HG03108 (cell line): ENCODE measurements around the gene CMYA5.

ENCODE experiments used
- ATAC-seq: cut with Tn5 transposase; IDR thresholded peaks from one replicate; pipeline ENCODE4 v1.9.1; 2021; ENCODE audit warnings: moderate library complexity; ENCODE audit not compliant: unreplicated experiment

The CMYA5 gene

GRCh38 chr5:79793304-79793703, 103.7 kb downstream of the CMYA5 start:
- ATAC-seq = no peak

GRCh38 chr5:79793722-79794121, 104.1 kb downstream of the CMYA5 start:
- no peak for ATAC-seq

DNA sequence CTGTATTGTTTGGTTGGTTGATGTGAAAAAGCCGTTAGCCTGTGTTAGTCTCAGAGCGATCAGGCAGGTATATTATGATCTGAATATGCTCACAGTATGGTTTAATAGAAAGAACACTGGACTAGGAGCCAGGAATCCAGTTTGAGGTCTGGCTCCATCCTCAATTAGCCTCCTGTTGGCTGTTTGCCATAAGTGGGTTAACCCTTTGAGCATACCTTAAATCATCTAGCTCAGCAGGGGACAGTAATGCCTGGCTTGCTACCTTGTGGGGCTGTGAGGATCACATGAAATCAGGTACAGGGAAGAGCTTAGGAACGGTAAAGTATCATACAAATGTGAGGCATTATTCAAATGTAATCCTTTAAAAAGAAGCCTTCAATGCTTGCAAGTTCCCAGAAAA, 104.7 kb downstream of the CMYA5 start:
- no peak for ATAC-seq

GRCh38 chr5:79795764-79796398, 106.2 kb downstream of the CMYA5 start:
- no peak for ATAC-seq

GRCh38 chr5:79798893-79799590, 109.4 kb downstream of the CMYA5 start:
- ATAC-seq = no peak

- ATAC-seq = no peak
Measured at GRCh38 chr5:79800979-79801827, 111.6 kb downstream of the CMYA5 start.

GRCh38 chr5:79802406-79802805, 112.8 kb downstream of the CMYA5 start:
- ATAC-seq = no peak

GRCh38 chr5:79803007-79803406, 113.4 kb downstream of the CMYA5 start:
- no peak for ATAC-seq

DNA sequence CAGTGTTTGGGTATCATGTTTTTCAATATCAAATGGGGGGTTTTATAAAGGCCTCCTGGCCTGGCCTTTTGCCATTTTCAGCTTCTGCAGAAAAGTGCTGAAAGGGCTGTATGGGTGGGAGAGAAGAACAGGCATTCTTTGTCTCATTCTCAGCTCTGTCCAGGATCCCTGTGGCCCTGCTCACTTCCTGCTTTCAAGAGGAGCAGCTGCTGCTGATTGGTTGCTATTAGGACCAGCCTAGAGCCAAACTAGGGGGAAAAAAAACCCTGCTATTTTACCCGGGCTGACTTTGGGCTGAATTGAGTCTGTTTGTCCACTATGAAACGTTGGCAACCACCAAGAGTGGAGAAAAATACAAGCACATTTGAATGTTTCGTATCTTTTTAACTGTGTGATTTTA, 117.1 kb downstream of the CMYA5 start:
- ATAC-seq = no peak

- no peak for ATAC-seq
Measured at GRCh38 chr5:79809743-79810142, 120.1 kb downstream of the CMYA5 start.

GRCh38 chr5:79811081-79811480, 121.4 kb downstream of the CMYA5 start:
- no peak for ATAC-seq

DNA sequence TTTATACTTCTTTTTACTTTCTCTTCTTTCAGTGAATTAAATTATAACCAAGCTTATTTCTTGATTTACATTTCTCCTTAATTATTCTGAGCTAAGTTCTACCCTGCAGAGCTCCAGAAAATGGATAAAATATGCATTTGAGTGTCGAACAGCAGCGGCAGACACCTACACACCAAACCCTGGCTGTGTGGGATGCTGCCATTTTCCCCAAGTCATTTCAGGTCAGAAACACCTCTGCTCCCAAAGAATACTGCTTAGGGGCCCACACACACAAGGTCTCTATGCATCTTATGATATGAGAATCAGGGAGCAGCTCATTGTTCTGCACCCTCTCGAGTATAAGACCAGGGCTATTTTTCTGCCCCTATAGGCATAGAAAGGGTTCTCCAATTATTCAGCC, 122.3 kb downstream of the CMYA5 start:
- no peak for ATAC-seq

DNA sequence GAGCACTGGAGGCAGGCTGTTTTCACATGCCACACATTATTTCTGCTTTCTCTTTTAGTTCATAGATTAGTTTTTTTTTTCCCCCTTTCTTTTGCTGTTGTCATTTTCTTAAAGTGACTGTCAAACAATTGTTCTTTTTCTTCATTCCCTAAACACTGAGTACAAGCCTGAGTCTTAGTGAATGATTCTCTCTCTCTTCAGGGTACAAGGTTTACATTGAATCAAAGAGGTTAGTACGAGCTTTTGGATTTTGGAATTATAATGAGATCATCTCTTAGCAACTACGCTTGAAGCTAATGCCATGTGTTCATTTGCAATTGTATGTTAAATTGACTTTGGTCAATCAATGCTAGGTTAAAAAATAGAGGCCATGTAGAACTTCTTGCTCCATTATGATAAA, 125.1 kb downstream of the CMYA5 start:
- ATAC-seq = no peak

- ATAC-seq = no peak
Measured at GRCh38 chr5:79816014-79816413, 126.4 kb downstream of the CMYA5 start.

DNA sequence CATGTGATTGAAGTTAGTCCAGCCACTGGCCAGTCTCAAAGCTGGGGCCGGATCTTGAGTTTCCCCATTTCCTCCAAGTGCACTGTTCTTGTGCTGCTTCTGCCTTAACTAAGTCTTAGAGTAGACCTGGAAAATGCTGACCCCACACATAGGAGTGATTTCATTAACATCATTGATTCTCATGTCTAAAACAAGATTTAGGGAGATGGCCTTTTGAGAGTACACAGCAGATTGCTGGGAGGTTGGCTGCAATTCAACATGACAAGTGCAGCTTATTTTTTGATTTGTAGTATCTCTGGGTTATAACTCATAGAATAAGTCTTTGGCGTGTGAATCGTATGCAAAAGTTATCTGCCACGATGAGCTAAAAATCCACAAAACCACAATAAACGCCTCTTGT, 131.0 kb downstream of the CMYA5 start:
- no peak for ATAC-seq

DNA sequence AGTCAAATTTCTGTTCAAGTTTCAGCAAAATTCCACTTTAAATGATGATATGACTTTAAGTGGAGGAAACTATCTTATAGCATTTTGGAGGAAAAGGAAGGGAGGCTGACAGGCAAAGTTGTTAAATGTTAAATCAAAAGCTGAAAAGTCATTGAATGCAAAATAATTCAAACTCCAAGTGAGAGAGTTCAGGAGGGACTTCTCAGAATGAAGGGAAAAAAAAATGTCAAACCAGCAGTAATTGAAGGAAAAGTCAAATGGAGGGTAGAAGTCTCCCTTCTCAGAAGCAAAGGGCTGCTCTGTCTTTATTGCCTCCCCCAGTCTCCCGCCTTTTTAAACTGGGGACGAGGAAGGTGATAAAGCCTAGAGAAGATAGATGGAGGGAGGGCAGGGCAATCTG, 134.8 kb downstream of the CMYA5 start:
- ATAC-seq = no peak

DNA sequence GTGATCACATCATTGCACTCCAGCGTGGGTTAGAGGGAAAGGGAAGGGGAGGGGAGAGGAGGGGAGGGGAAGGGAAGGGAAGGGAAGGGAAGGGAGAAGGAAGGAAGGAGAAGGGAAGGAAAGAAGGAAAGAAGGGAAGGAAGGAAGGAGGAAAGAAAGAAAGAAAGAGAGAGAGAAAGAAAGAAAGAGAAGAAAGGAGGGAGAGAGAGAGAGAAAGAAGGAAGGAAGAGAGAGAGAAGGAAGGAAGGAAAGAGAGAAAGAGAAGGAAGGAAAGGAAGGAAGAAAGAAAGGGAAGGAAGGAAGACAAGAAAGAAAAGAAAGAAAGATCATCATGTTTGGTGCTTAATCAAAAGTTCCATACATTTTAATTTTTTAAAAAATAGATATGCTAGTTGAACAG, 136.2 kb downstream of the CMYA5 start:
- ATAC-seq = no peak

- no peak for ATAC-seq
Measured at GRCh38 chr5:79827159-79827629, 137.6 kb downstream of the CMYA5 start.

DNA sequence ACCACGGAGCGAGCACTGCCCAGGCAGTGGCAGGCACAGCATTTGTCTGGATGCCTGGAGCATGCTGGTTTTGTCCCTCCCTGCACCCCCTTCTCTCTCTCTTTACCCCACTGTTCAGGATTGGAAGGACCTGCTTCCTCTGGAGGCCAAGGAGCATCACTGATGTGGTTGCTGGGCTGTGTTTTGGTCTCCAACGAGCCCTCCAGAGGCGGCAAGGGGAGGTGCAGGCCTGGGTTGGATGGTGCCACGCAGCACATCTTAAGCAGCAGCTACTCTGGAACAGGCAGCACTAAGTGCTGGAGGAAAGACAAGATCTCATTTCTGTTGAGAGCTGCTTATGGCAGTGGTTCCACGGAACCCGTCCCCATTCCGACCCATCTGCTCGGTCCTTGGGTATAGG, 139.6 kb downstream of the CMYA5 start:
- ATAC-seq = no peak

GRCh38 chr5:79831381-79832309, 142.0 kb downstream of the CMYA5 start:
- ATAC-seq = no peak

GRCh38 chr5:79832911-79833310, 143.3 kb downstream of the CMYA5 start:
- ATAC-seq = no peak
